ENCODE measurements around the gene HOXB2. TPM values are rescaled to one million over a fixed set of nuclear protein-coding genes. Genes with fewer than 3 reads are reported as not detected.

HOXB2 gene
- 3.0 TPM for total RNA-seq
- polyA plus RNA-seq, result 11.1 TPM
- long read RNA-seq, donor 1, partial matches to known transcripts, result 0 of 1 reads
- long read RNA-seq, donor 1, other reads (novel, unspliced or antisense), result 0 of 1 reads
- long read RNA-seq, donor 2, result 0 reads
- long read RNA-seq, donor 3, partial matches to known transcripts, result 0 of 3 reads
- long read RNA-seq, donor 3, other reads (novel, unspliced or antisense), result 0 of 3 reads
- long read RNA-seq, donor 4, partial matches to known transcripts, result 5 of 9 reads
- long read RNA-seq, donor 4, other reads (novel, unspliced or antisense), result 0 of 9 reads
- long read RNA-seq, donor 5, partial matches to known transcripts, result 0 of 3 reads
- long read RNA-seq, donor 5, other reads (novel, unspliced or antisense), result 0 of 3 reads
- long read RNA-seq, donor 6, partial matches to known transcripts, result 0 of 1 reads
- long read RNA-seq, donor 6, other reads (novel, unspliced or antisense), result 0 of 1 reads
- long read RNA-seq, donor 7, partial matches to known transcripts, result 0 of 4 reads
- long read RNA-seq, donor 7, other reads (novel, unspliced or antisense), result 0 of 4 reads
- long read RNA-seq, donor 8, partial matches to known transcripts, result 0 of 2 reads
- long read RNA-seq, donor 8, other reads (novel, unspliced or antisense), result 0 of 2 reads
- long read RNA-seq, donor 9, result 0 reads
- long read RNA-seq, donor 10, transcript HOXB2-201 (2 exons, 1,562 nt), result major isoform, 6 of 17 reads
- long read RNA-seq, donor 10, partial matches to known transcripts, result 5 of 17 reads
- long read RNA-seq, donor 10, other reads (novel, unspliced or antisense), result 6 of 17 reads

- Histone ChIP-seq H3K36me3 (ENCODE audit: control insufficient read depth in 2 of 2, insufficient read depth in 2 of 2, low read length in 1 of 2) (peaks cover 0 to 2% of the 10 kb centered on the region in 2 donors), H3K9me3 (ENCODE audit: control insufficient read depth in 2 of 2, insufficient read depth in 1 of 2, low read length in 1 of 2) (no peaks in the 10 kb centered on the region), H3K27me3 (ENCODE audit: control insufficient read depth in 2 of 2, insufficient read depth in 1 of 2, low read length in 1 of 2) (peaks cover 22 to 61% of the 10 kb centered on the region in 2 donors), H3K27ac (ENCODE audit: low read depth in 1 of 2, low read length in 1 of 2) (peak within 1 kb of the TSS; percentile 81 to 82), H3K4me1 (ENCODE audit: control insufficient read depth in 2 of 2, insufficient read depth in 2 of 2, low read length in 2 of 2) (peaks cover 9 to 71% of the 10 kb centered on the region in 2 donors), H3K4me3 (ENCODE audit: low read length in 2 of 2) (peak within 1 kb of the TSS; percentile 60 to 75)
- DNase-seq (ENCODE audit: low read depth in 6 of 9, low spot score in 9 of 9), result no peak
- 74% methylated on average over 12 of the region's 12 CpGs for WGBS
Observed at GRCh38 chr17:48545022-48545375, at the start of gene HOXB2. Gene HOXB2, minus strand, starts transcription at chr17:48545109. Its CDS starts 198 bp downstream, at chr17:48544911.

- H3K4me1 ChIP-seq (ENCODE audit: control insufficient read depth in 2 of 2, insufficient read depth in 2 of 2, low read length in 2 of 2), result peaks cover 0 to 27% of the 10 kb centered on the region in 2 donors
- DNase-seq (ENCODE audit: low read depth in 6 of 9, low spot score in 9 of 9), result peak in 3 of 9 donors; percentile 69 to 86 (median 81)
- H3K36me3 ChIP-seq (ENCODE audit: control insufficient read depth in 2 of 2, insufficient read depth in 2 of 2, low read length in 1 of 2), result peaks cover 0 to 4% of the 10 kb centered on the region in 2 donors
- H3K9me3 ChIP-seq (ENCODE audit: control insufficient read depth in 2 of 2, insufficient read depth in 1 of 2, low read length in 1 of 2), result peaks cover 0 to 5% of the 10 kb centered on the region in 2 donors
- H3K27ac ChIP-seq (ENCODE audit: low read depth in 1 of 2, low read length in 1 of 2), result no peak overlapping the region
- peaks cover 95 to 100% of the 10 kb centered on the region in 2 donors for H3K27me3 ChIP-seq (ENCODE audit: control insufficient read depth in 2 of 2, insufficient read depth in 1 of 2, low read length in 1 of 2)
- 21% methylated on average over 37 of the region's 37 CpGs for WGBS
- no peak overlapping the region for H3K4me3 ChIP-seq (ENCODE audit: low read length in 2 of 2)
Observed at GRCh38 chr17:48593840-48594537, 49.1 kb upstream of the HOXB2 start.

GRCh38 chr17:48593126-48593829 lies 48.4 kb upstream of the HOXB2 start, which contains the start of gene HOXB5:
Gene HOXB5, minus strand, starts transcription at chr17:48593779. Its CDS starts 97 bp downstream, at chr17:48593682.
- H3K9me3 ChIP-seq (ENCODE audit: control insufficient read depth in 2 of 2, insufficient read depth in 1 of 2, low read length in 1 of 2), result peaks cover 0 to 5% of the 10 kb centered on the region in 2 donors
- H3K4me1 ChIP-seq (ENCODE audit: control insufficient read depth in 2 of 2, insufficient read depth in 2 of 2, low read length in 2 of 2), result peaks cover 0 to 26% of the 10 kb centered on the region in 2 donors
- no peak for DNase-seq (ENCODE audit: low read depth in 6 of 9, low spot score in 9 of 9)
- H3K27ac ChIP-seq (ENCODE audit: low read depth in 1 of 2, low read length in 1 of 2), result no peak within 1 kb of the TSS
- H3K4me3 ChIP-seq (ENCODE audit: low read length in 2 of 2), result peak within 1 kb of the TSS in 1 of 2 donors; percentile 19
- peaks cover 95 to 100% of the 10 kb centered on the region in 2 donors for H3K27me3 ChIP-seq (ENCODE audit: control insufficient read depth in 2 of 2, insufficient read depth in 1 of 2, low read length in 1 of 2)
- peaks cover 0 to 4% of the 10 kb centered on the region in 2 donors for H3K36me3 ChIP-seq (ENCODE audit: control insufficient read depth in 2 of 2, insufficient read depth in 2 of 2, low read length in 1 of 2)
- under 1% methylated on average over 50 of the region's 50 CpGs for WGBS

- WGBS, result 4% methylated on average over 14 of the region's 14 CpGs
- Histone ChIP-seq H3K9me3 (ENCODE audit: control insufficient read depth in 2 of 2, insufficient read depth in 1 of 2, low read length in 1 of 2) (peaks cover 0 to 2% of the 10 kb centered on the region in 2 donors), H3K4me3 (ENCODE audit: low read length in 2 of 2) (no peak overlapping the region), H3K4me1 (ENCODE audit: control insufficient read depth in 2 of 2, insufficient read depth in 2 of 2, low read length in 2 of 2) (peaks cover 0 to 19% of the 10 kb centered on the region in 2 donors), H3K27ac (ENCODE audit: low read depth in 1 of 2, low read length in 1 of 2) (no peak overlapping the region), H3K36me3 (ENCODE audit: control insufficient read depth in 2 of 2, insufficient read depth in 2 of 2, low read length in 1 of 2) (peaks cover 0 to 4% of the 10 kb centered on the region in 2 donors), H3K27me3 (ENCODE audit: control insufficient read depth in 2 of 2, insufficient read depth in 1 of 2, low read length in 1 of 2) (peaks cover 93 to 100% of the 10 kb centered on the region in 2 donors)
- DNase-seq (ENCODE audit: low read depth in 6 of 9, low spot score in 9 of 9), result no peak
Observed at GRCh38 chr17:48592577-48592976, 47.7 kb upstream of the HOXB2 start.

- H3K4me3 ChIP-seq (ENCODE audit: low read length in 2 of 2), result no peak overlapping the region
- peaks cover 0 to 4% of the 10 kb centered on the region in 2 donors for H3K36me3 ChIP-seq (ENCODE audit: control insufficient read depth in 2 of 2, insufficient read depth in 2 of 2, low read length in 1 of 2)
- H3K9me3 ChIP-seq (ENCODE audit: control insufficient read depth in 2 of 2, insufficient read depth in 1 of 2, low read length in 1 of 2), result no peaks in the 10 kb centered on the region
- H3K27me3 ChIP-seq (ENCODE audit: control insufficient read depth in 2 of 2, insufficient read depth in 1 of 2, low read length in 1 of 2), result peaks cover 93 to 100% of the 10 kb centered on the region in 2 donors
- H3K4me1 ChIP-seq (ENCODE audit: control insufficient read depth in 2 of 2, insufficient read depth in 2 of 2, low read length in 2 of 2), result peaks cover 0 to 14% of the 10 kb centered on the region in 2 donors
- 16% methylated on average over 33 of the region's 33 CpGs for WGBS
- no peak for DNase-seq (ENCODE audit: low read depth in 6 of 9, low spot score in 9 of 9)
- H3K27ac ChIP-seq (ENCODE audit: low read depth in 1 of 2, low read length in 1 of 2), result no peak overlapping the region
Observed at GRCh38 chr17:48592057-48592514, 47.2 kb upstream of the HOXB2 start.

GRCh38 chr17:48591255-48592056 lies 46.5 kb upstream of the HOXB2 start:
- WGBS, result 91% methylated on average over 10 of the region's 10 CpGs
- no peak for DNase-seq (ENCODE audit: low read depth in 6 of 9, low spot score in 9 of 9)
- H3K4me3 ChIP-seq (ENCODE audit: low read length in 2 of 2), result no peak overlapping the region
- H3K9me3 ChIP-seq (ENCODE audit: control insufficient read depth in 2 of 2, insufficient read depth in 1 of 2, low read length in 1 of 2), result no peaks in the 10 kb centered on the region
- peaks cover 0 to 12% of the 10 kb centered on the region in 2 donors for H3K4me1 ChIP-seq (ENCODE audit: control insufficient read depth in 2 of 2, insufficient read depth in 2 of 2, low read length in 2 of 2)
- peaks cover 0 to 4% of the 10 kb centered on the region in 2 donors for H3K36me3 ChIP-seq (ENCODE audit: control insufficient read depth in 2 of 2, insufficient read depth in 2 of 2, low read length in 1 of 2)
- H3K27me3 ChIP-seq (ENCODE audit: control insufficient read depth in 2 of 2, insufficient read depth in 1 of 2, low read length in 1 of 2), result peaks cover 93 to 100% of the 10 kb centered on the region in 2 donors
- H3K27ac ChIP-seq (ENCODE audit: low read depth in 1 of 2, low read length in 1 of 2), result no peak overlapping the region

- Histone ChIP-seq H3K27me3 (ENCODE audit: control insufficient read depth in 2 of 2, insufficient read depth in 1 of 2, low read length in 1 of 2) (peaks cover 92 to 100% of the 10 kb centered on the region in 2 donors), H3K4me1 (ENCODE audit: control insufficient read depth in 2 of 2, insufficient read depth in 2 of 2, low read length in 2 of 2) (peaks cover 4 to 14% of the 10 kb centered on the region in 2 donors), H3K9me3 (ENCODE audit: control insufficient read depth in 2 of 2, insufficient read depth in 1 of 2, low read length in 1 of 2) (peaks cover 0 to 2% of the 10 kb centered on the region in 2 donors), H3K4me3 (ENCODE audit: low read length in 2 of 2) (no peak overlapping the region), H3K36me3 (ENCODE audit: control insufficient read depth in 2 of 2, insufficient read depth in 2 of 2, low read length in 1 of 2) (peaks cover 0 to 4% of the 10 kb centered on the region in 2 donors), H3K27ac (ENCODE audit: low read depth in 1 of 2, low read length in 1 of 2) (no peak overlapping the region)
- DNase-seq (ENCODE audit: low read depth in 6 of 9, low spot score in 9 of 9), result no peak
Observed at GRCh38 chr17:48590607-48591161, 45.8 kb upstream of the HOXB2 start.

All from thymus (tissue), 14 donors.